Thoracic aorta (tissue), 2 donors: ENCODE measurements around the gene ZER1. TPM values are rescaled to one million over a fixed set of nuclear protein-coding genes. Genes with fewer than 3 reads are reported as not detected.
"Not testable (repeated sequence)": the region's sequence is repeated elsewhere in the genome, so short reads cannot be mapped to it uniquely, and the experiment has no call there.

ENCODE experiments used
- ATAC-seq: fragments of 150-250 bp; one replicate; pipeline ENCODE4 v1.8.0; 2017; ENCODE audit warnings: low read depth; ENCODE audit not compliant: insufficient number of reproducible peaks, low FRiP score
- DNase-seq: peaks from one replicate; pipeline ENCODE4 v3.0.0-alpha.2; 2020; ENCODE audit warnings: low spot score
- H3K27ac ChIP-seq, 2 donors: fragments of 200-600 bp; sonication (generic); 1 replicate in 1 of 2; 2 replicates in 1 of 2; pipeline ENCODE4 v1.5.1; 2016; ENCODE audit warnings: mild to moderate bottlenecking in 2 of 2, moderate library complexity in 2 of 2
- H3K27me3 ChIP-seq: fragments of 200-600 bp; sonication (generic); replicated peaks from 2 replicates; pipeline ENCODE4 v1.6.0; 2016; ENCODE audit warnings: mild to moderate bottlenecking; ENCODE audit not compliant: insufficient read depth
- H3K36me3 ChIP-seq: fragments of 200-600 bp; sonication (generic); one replicate; pipeline ENCODE4 v1.5.1; 2016
- H3K4me1 ChIP-seq, 2 donors: fragments of 200-600 bp; sonication (generic); 1 replicate in 1 of 2; 2 replicates in 1 of 2; pipeline versions ENCODE4 v1.5.1 to v1.6.0; 2016; ENCODE audit warnings: low read depth in 2 of 2, mild to moderate bottlenecking in 1 of 2; ENCODE audit not compliant: control insufficient read depth in 1 of 2
- H3K4me3 ChIP-seq: fragments of 200-600 bp; sonication (generic); 2 replicates; pipeline ENCODE4 v1.5.1; 2016; ENCODE audit warnings: mild to moderate bottlenecking
- H3K9me3 ChIP-seq: fragments of 200-600 bp; sonication (generic); 2 replicates; pipeline ENCODE4 v1.5.1; 2016
- total RNA-seq, 2 donors: library from RNA; depleted of rRNA; stranded (reverse); fragments of >200 nt; gene quantifications; one replicate each; pipeline versions ENCODE4 v1.1.0 to v1.2.3, GENCODE V29; 2016
- TF ChIP-seq, protein P1 (sequence below): fragments of 200-600 bp; sonication (generic); IDR thresholded peaks from one replicate; pipeline ENCODE4 v1.5.1; 2019; ENCODE audit warnings: antibody characterized with exemption

ZER1 gene
- total RNA-seq, 2 donors from 2014 or later = 42.5 to 65.4 TPM

DNA sequence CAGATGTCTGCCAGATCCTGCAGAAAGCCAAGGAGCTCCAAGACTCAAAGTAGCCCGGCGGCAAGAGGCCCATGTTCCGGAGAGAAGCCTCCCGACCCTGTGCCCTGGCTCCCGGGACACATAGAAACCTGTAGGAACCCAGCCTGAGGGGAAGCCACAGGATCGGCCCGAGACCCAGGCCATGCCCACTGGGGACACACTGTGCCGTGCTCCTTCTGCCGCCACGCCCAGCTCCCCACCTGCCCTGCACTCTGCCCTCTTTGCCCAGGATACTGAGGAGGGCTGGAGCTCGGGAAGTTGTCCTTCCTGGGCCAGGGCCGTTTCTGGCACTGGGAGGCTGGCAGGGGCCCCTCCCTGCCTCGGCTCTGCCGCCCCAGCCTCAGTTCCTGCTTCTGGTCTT is 36.1 kb upstream of the ZER1 start:
- Histone ChIP-seq H3K27ac (no peak overlapping the region), H3K9me3 (no peaks in the 10 kb centered on the region), H3K27me3 (no peaks in the 10 kb centered on the region), H3K4me3 (no peak overlapping the region), H3K4me1 (no peaks in the 10 kb centered on the region), H3K36me3 (peaks cover 48% of the 10 kb centered on the region)
- TF ChIP-seq, protein P1, sequence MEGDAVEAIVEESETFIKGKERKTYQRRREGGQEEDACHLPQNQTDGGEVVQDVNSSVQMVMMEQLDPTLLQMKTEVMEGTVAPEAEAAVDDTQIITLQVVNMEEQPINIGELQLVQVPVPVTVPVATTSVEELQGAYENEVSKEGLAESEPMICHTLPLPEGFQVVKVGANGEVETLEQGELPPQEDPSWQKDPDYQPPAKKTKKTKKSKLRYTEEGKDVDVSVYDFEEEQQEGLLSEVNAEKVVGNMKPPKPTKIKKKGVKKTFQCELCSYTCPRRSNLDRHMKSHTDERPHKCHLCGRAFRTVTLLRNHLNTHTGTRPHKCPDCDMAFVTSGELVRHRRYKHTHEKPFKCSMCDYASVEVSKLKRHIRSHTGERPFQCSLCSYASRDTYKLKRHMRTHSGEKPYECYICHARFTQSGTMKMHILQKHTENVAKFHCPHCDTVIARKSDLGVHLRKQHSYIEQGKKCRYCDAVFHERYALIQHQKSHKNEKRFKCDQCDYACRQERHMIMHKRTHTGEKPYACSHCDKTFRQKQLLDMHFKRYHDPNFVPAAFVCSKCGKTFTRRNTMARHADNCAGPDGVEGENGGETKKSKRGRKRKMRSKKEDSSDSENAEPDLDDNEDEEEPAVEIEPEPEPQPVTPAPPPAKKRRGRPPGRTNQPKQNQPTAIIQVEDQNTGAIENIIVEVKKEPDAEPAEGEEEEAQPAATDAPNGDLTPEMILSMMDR = no peak
- DNase-seq (no peak), ATAC-seq (no peak)

DNA sequence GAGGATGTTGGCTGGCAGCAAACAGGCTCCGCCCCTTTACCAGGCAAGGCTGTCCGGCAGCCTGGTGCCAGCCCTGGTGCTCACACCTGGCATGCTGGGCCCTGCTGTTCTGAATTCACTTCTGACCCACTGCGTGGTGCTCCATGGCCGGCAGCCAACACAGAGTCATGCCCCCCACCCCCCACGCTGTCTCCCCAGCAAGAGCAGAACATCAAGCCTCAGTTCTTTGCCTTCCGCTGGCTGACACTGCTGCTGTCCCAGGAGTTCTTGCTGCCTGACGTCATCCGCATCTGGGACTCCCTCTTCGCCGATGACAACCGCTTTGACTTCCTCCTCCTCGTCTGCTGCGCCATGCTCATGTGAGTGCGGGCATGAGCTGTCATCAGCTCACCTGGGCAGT is 33.9 kb upstream of the ZER1 start:
- TF ChIP-seq, protein P1 = no peak
- Histone ChIP-seq H3K27me3 (no peaks in the 10 kb centered on the region), H3K36me3 (peaks cover 67% of the 10 kb centered on the region), H3K4me1 (no peaks in the 10 kb centered on the region), H3K9me3 (no peaks in the 10 kb centered on the region), H3K4me3 (no peak overlapping the region), H3K27ac (no peak overlapping the region)
- ATAC-seq (no peak), DNase-seq (no peak)

DNA sequence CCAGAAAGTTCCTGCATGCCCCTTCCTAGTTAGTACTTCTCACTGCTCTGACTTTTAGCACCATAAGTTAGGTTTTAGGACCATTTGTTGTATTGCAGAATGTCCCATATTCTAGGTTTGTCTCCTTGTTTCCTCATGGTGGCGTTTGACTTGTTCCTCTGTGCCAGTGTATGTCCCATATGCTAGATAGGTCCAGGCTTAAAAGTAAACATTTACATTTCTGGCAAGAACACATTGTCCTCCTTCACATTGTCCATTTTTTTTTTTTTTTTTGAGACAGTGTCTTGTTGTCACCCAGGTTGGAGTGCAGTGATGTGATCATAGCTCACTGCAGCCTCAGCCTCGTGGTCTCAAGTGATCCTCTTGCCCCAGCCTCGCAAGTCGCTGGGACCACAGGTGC is 30.8 kb upstream of the ZER1 start:
- H3K4me3 ChIP-seq = no peak overlapping the region
- H3K27ac ChIP-seq = no peak overlapping the region
- H3K27me3 ChIP-seq = no peaks in the 10 kb centered on the region
- no peak for DNase-seq
- ATAC-seq = no peak
- no peaks in the 10 kb centered on the region for H3K9me3 ChIP-seq
- TF ChIP-seq, protein P1 = no peak
- H3K36me3 ChIP-seq = peaks cover 79% of the 10 kb centered on the region
- no peaks in the 10 kb centered on the region for H3K4me1 ChIP-seq

DNA sequence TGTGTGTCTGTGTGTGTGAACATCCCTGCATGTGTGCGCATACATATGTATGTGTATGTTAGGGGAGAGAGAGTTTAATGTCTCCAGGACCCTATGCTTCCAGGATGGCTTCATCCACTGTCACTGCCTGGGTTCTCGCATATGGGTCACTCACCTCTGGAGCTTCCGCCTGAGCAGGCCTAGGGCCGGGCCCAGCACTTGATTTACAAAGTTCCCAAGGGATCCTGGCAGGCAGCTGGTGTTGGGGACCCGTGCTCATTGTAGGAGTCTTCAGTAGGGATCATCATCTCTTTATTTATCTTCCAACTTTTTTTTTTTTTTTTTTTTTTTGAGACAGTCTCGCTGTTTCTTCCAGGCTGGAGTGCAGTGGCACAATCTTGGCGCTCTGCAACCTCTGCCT is 28.3 kb upstream of the ZER1 start:
- ATAC-seq (no peak), DNase-seq (no peak)
- no peaks in the 10 kb centered on the region for H3K27me3 ChIP-seq
- TF ChIP-seq, protein P1 = no peak
- no peaks in the 10 kb centered on the region for H3K9me3 ChIP-seq
- H3K36me3 ChIP-seq = peaks cover 68% of the 10 kb centered on the region
- H3K4me1 ChIP-seq = no peaks in the 10 kb centered on the region
- no peak overlapping the region for H3K4me3 ChIP-seq
- no peak overlapping the region for H3K27ac ChIP-seq

DNA sequence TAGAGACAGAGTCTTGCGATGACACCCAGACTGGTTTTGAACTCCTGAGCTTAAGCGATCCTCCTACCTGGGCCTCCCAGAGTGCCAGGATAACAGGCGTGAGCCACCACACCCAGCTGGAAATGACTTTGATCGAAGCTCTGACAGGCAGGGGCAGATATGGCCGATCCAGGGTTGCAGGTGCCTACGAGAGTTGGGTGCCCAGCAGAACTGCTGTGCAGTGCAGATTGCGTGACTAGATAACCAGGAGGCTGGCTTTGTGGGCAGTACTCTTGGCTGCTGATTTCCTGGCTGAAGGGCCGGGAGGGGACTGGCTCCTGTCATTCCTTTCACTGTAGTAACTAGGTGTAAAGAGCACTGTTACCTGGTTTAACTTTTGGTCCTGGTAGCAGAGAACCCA is 27.2 kb upstream of the ZER1 start:
- no peaks in the 10 kb centered on the region for H3K4me1 ChIP-seq
- no peak for ATAC-seq
- H3K27me3 ChIP-seq = no peaks in the 10 kb centered on the region
- no peak overlapping the region for H3K4me3 ChIP-seq
- DNase-seq = no peak
- H3K36me3 ChIP-seq = peaks cover 67% of the 10 kb centered on the region
- TF ChIP-seq, protein P1 = no peak
- no peaks in the 10 kb centered on the region for H3K9me3 ChIP-seq
- H3K27ac ChIP-seq = no peak overlapping the region

DNA sequence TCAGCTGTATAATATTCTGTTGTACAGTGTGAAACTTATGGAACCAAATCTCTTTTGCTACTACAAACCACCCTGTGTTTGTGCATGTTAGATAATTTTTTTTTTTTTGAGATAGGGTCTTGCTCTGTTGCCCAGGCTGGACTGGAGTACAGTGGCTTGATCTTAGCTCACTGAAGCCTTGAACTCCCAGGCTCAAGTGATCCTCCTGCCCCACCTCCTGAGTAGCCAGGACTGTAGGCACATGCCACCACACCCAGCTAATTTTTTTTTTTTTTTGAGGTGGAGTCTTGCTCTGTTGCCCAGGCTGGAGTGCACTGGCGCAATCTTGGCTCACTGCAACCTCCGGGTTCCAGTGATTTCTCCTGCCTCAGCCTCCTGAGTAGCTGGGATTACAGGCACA is 23.2 kb upstream of the ZER1 start:
- not testable (repeated sequence) for H3K9me3 ChIP-seq, H3K27ac ChIP-seq, H3K27me3 ChIP-seq, DNase-seq, H3K4me1 ChIP-seq, H3K4me3 ChIP-seq, ATAC-seq
- H3K36me3 ChIP-seq = peaks cover 67% of the 10 kb centered on the region
